Duodenal mucosa (tissue), 2 donors: ENCODE measurements around the gene RHPN2.
"Not testable (repeated sequence)": the region's sequence is repeated elsewhere in the genome, so short reads cannot be mapped to it uniquely, and the experiment has no call there.

Source experiments
- H3K27ac ChIP-seq: one replicate; pipeline ENCODE4 v1.7.0; 2013; ENCODE audit warnings: low read depth, low read length
- H3K27me3 ChIP-seq, 2 donors: one replicate each; pipeline ENCODE4 v1.7.0; 2013; ENCODE audit warnings: low read length in 2 of 2, control low read depth in 1 of 2; ENCODE audit not compliant: insufficient read depth in 2 of 2, control insufficient read depth in 1 of 2
- H3K36me3 ChIP-seq, 2 donors: one replicate each; pipeline ENCODE4 v1.7.0; 2013; ENCODE audit warnings: low read length in 2 of 2, control low read depth in 1 of 2; ENCODE audit not compliant: insufficient read depth in 2 of 2, control insufficient read depth in 1 of 2
- H3K4me1 ChIP-seq, 2 donors: one replicate each; pipeline ENCODE4 v1.7.0; 2013; ENCODE audit warnings: low read length in 2 of 2, control low read depth in 1 of 2; ENCODE audit not compliant: insufficient read depth in 2 of 2, control insufficient read depth in 1 of 2
- H3K4me3 ChIP-seq, 2 donors: one replicate each; pipeline ENCODE4 v1.7.0; 2013; ENCODE audit warnings: low read length in 2 of 2, low read depth in 1 of 2
- H3K9ac ChIP-seq, 2 donors: one replicate each; pipeline ENCODE4 v1.7.0; 2013; ENCODE audit warnings: low read length in 2 of 2, low read depth in 1 of 2
- H3K9me3 ChIP-seq, 2 donors: one replicate each; pipeline ENCODE4 v1.7.0; 2013; ENCODE audit warnings: low read length in 2 of 2, control low read depth in 1 of 2; ENCODE audit not compliant: control insufficient read depth in 1 of 2

The RHPN2 gene

GRCh38 chr19:32982488-32982887, 82.2 kb downstream of the RHPN2 start:
- not testable (repeated sequence) for H3K4me1 ChIP-seq, H3K27me3 ChIP-seq, H3K9ac ChIP-seq, H3K27ac ChIP-seq, H3K9me3 ChIP-seq, H3K4me3 ChIP-seq
- H3K36me3 ChIP-seq, result peaks cover 0 to 26% of the 10 kb centered on the region in 2 donors

DNA sequence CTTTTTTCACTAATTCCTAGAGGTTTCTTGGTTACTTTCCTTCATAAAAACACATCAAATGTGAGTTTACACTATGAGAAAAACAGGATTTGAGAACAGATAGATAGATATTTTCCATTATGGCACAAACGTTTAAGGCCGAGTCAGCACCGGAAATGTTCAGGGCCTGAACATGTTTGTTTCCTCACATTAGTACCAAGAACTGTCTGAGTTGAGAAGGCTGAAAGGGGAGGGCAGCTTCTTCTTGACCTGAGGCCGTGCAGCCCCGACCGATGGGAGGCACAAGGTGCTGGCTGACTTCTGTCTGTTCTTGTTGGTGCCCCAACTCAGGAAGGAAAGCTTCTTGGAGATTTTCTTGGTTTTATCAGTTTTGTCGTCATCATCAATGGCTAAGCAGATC, 84.9 kb downstream of the RHPN2 start:
- H3K36me3 ChIP-seq, result peaks cover 0 to 14% of the 10 kb centered on the region in 2 donors
- H3K27me3 ChIP-seq, H3K4me1 ChIP-seq, H3K9me3 ChIP-seq, H3K4me3 ChIP-seq, H3K9ac ChIP-seq, H3K27ac ChIP-seq: not testable (repeated sequence)

- not testable (repeated sequence) for H3K4me1 ChIP-seq, H3K4me3 ChIP-seq, H3K27ac ChIP-seq, H3K27me3 ChIP-seq, H3K9me3 ChIP-seq, H3K9ac ChIP-seq
- H3K36me3 ChIP-seq, result peaks cover 0 to 14% of the 10 kb centered on the region in 2 donors
Observed at GRCh38 chr19:32977813-32978212, 86.9 kb downstream of the RHPN2 start.

DNA sequence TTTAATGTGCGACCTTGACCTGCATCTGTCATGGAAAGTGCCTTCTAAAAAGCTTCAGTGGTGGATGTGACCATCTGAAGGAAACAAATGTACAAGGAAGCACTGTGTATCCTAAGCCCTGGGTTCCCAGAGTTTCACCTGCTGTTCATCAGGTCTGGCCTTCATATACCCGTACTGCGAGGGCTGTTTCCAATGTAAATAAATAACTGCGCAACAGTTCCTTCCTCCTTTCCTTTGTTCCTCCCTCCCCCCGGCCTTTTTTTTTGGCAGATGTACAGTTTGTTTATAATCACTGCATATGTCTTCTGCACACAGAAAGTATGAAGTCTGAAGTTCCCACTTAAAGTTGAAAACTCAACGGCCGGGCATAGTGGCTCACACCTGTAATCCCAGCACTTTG, 87.4 kb downstream of the RHPN2 start:
- Histone ChIP-seq H3K27ac (no peak overlapping the region), H3K36me3 (peaks cover 0 to 14% of the 10 kb centered on the region in 2 donors), H3K9ac (no peak overlapping the region), H3K27me3 (no peaks in the 10 kb centered on the region), H3K4me1 (peaks cover 0 to 8% of the 10 kb centered on the region in 2 donors), H3K9me3 (no peaks in the 10 kb centered on the region), H3K4me3 (no peak overlapping the region)

DNA sequence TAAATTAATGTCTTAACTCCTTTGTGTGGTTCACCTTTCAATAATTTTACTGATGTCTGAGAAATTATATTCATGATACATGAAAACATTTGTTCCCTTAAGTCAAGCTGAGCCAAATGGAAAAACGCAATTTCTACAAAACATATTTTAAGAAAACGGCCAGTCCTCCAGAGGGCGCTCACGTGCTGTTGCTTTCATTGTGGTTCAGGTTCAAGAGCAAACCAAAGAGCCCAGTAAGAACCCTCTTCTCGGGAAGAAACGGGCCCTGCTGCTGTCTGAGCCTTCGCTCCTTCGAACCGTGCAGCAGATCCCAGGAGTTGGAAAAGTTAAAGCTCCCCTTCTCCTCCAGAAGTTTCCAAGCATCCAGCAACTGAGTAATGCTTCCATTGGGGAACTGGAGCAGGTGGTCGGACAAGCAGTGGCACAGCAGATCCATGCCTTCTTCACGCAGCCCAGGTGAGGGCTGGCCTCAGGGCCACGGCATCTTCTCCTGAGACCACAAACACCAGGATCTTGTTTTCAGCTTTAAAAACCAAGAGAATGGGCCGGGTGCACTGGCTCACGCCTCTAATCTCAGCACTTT, 88.4 kb downstream of the RHPN2 start:
- no peak overlapping the region for H3K9ac ChIP-seq
- no peaks in the 10 kb centered on the region for H3K27me3 ChIP-seq

DNA sequence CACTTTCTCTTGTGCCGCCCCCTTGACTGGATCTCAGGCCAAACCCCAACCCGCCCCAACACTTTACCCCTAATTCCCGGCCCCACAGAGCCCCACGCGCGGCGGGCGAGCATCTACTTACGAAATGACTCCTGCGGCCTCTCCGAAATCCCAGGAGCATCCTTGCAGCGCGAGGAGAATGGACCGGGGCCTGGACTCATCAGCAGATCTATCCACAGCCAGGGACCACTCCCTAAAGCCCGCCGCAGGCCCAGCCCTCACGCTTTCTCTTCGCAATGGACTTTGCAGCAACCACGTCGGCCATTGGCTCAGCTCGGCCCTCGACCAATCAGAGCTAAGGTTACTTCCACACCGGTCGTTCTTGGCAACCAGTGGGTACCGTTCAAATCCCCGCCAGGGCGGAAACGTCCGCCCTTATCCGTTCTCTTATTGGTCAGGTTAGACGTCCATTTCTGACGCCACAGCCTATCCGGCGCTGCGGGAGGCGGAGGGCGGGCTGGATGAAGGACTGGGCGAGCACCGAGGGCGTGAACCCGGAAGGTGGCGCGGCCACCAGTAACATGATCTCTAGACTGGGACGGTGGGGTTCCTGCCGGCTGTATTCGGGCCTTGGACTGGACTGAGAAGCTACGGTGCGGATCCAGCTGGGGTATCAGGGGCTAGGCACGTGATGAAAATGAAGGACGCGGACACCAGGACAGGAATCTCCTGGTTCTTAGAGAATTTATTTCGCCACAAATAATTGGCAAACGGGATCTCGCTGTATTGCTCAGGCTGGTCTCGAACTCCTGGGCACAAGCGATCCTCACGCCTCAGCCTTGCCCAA, 92.8 kb downstream of the RHPN2 start, which contains the start of the genes CEP89 and FAAP24:
TSS of gene CEP89 (minus strand) at position 244 of the 826 bp plus-strand sequence. CDS start at position 160, 84 bp downstream.
TSS of gene FAAP24 (plus strand) at position 528 of the 826 bp plus-strand sequence. CDS start 955 bp downstream, outside the sequence.
- H3K4me3 ChIP-seq, result peak within 1 kb of the TSS; percentile 88 to 92
- H3K27me3 ChIP-seq, result no peaks in the 10 kb centered on the region
- H3K9ac ChIP-seq, result peak within 1 kb of the TSS; percentile 84 to 89
- no peaks in the 10 kb centered on the region for H3K9me3 ChIP-seq
- peaks cover 5 to 12% of the 10 kb centered on the region in 2 donors for H3K4me1 ChIP-seq
- peak within 1 kb of the TSS; percentile 1 for H3K27ac ChIP-seq
- peaks cover 0 to 3% of the 10 kb centered on the region in 2 donors for H3K36me3 ChIP-seq

More for the DNA sequence above, 88.4 kb downstream of the RHPN2 start:
- H3K27ac ChIP-seq, result no peak overlapping the region
- H3K4me3 ChIP-seq, result no peak overlapping the region
- H3K9me3 ChIP-seq, result no peaks in the 10 kb centered on the region
- H3K4me1 ChIP-seq, result peaks cover under 1 to 9% of the 10 kb centered on the region in 2 donors
- H3K36me3 ChIP-seq, result peaks cover 0 to 14% of the 10 kb centered on the region in 2 donors

- H3K4me1 ChIP-seq, result peaks cover 5 to 8% of the 10 kb centered on the region in 2 donors
- H3K36me3 ChIP-seq, result no peaks in the 10 kb centered on the region
- H3K27ac ChIP-seq, result no peak overlapping the region
- no peaks in the 10 kb centered on the region for H3K27me3 ChIP-seq
- peak overlapping the region; percentile 65 to 86 for H3K9ac ChIP-seq
- peak overlapping the region; percentile 88 to 92 for H3K4me3 ChIP-seq
- H3K9me3 ChIP-seq, result no peaks in the 10 kb centered on the region
Observed at GRCh38 chr19:32971012-32971595, 93.6 kb downstream of the RHPN2 start.

DNA sequence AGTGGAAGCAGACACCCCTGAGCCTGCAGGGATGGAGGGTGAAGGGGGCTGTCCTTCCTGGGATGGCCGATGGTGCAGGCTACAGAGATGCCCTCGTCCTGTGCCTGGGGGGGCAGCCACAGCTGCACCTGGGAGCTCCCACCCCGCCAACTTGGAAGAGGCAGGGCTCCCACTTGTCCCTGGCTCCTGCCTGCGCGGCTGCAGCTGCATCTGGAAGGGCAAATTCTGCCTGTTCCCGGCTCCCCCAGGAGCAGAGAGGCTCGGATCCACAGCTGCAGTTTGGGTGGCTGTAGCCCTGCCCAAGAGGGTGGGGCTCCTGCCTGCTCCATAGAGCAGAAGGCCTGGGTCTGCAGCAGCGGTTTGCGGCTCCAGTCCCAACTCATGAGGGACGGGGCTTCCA, 95.1 kb downstream of the RHPN2 start:
- Histone ChIP-seq H3K27me3 (no peaks in the 10 kb centered on the region), H3K4me3 (no peak overlapping the region), H3K27ac (no peak overlapping the region), H3K9me3 (no peaks in the 10 kb centered on the region), H3K4me1 (peaks cover 5 to 8% of the 10 kb centered on the region in 2 donors), H3K36me3 (peaks cover 0 to under 1% of the 10 kb centered on the region in 2 donors), H3K9ac (no peak overlapping the region)

DNA sequence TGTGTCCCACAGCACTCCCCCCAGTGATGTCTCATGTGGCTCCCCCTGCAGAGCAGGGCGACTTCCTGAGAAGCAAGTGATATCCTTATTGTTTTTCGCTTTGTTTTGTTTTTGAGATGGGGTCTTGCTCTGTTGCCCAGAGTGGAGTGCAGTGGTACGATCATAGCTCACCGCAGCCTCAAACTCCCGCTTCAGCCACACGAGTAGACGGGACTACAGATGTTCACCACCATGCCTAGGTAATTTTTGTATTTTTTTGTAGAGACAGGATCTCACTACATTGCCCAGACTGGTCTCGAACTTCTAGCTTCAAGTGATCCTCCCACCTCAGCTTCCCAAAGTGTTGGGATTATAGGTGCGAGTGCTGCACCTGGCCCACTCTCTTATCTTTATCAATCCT, 97.9 kb downstream of the RHPN2 start:
- H3K9ac ChIP-seq, result no peak overlapping the region
- no peak overlapping the region for H3K27ac ChIP-seq
- H3K27me3 ChIP-seq, result no peaks in the 10 kb centered on the region
- H3K4me1 ChIP-seq, result peaks cover 5 to 8% of the 10 kb centered on the region in 2 donors
- H3K4me3 ChIP-seq, result no peak overlapping the region
- no peaks in the 10 kb centered on the region for H3K9me3 ChIP-seq
- H3K36me3 ChIP-seq, result peaks cover 0 to 22% of the 10 kb centered on the region in 2 donors

DNA sequence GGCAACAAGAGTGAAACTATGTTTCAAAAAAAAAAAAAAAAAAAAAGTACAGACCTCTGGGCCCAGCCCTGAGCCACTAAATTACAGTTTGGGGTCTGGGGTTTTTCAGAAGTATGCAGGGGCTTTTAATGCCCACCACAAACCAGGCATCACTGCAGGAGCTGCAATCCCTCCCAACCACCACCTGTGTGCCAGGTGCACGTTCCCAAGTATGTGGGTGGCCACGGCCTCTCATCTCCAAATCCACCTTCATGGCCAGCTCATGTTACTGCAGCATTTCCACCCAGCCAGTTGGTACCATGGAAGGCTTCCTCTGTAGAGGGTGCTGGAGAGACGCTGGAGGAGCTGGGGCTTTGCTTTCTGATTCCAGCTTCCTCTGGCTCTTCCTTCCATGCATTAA, 119.4 kb downstream of the RHPN2 start:
- Histone ChIP-seq H3K9me3 (no peaks in the 10 kb centered on the region), H3K9ac (no peak overlapping the region), H3K27ac (no peak overlapping the region), H3K36me3 (peaks cover 2 to 56% of the 10 kb centered on the region in 2 donors), H3K4me3 (no peak overlapping the region), H3K4me1 (no peaks in the 10 kb centered on the region), H3K27me3 (no peaks in the 10 kb centered on the region)
